HG03571 (cell line): ENCODE data around the gene SOHLH1.

Source experiments
- ATAC-seq: cut with Tn5 transposase; IDR thresholded peaks from one replicate; pipeline ENCODE4 v1.9.1; 2021; ENCODE audit not compliant: unreplicated experiment

Gene SOHLH1

DNA sequence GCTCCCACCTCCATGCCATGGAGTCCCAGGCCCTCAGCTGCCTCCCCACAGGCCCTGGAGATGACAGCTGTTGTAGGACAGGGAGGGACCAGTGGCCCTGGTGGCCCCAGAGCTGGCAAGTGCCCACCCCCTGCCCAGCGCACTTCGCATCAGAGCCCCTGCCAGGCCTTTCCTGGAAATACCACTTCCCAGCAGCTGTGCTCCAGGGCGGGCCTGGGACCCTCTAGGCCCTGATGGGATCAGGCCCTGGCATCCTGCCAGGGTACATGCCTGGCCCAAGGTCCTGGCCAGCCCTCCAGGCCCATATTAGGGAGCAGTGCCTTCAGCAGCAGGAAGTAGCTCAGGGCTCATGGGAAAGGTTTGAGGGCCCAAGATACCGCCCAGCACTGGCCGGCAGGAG lies 5.2 kb upstream of the SOHLH1 start:
- no peak for ATAC-seq

GRCh38 chr9:135703726-135704125 lies 4.4 kb upstream of the SOHLH1 start:
- ATAC-seq, result no peak

GRCh38 chr9:135701959-135702721 lies 2.9 kb upstream of the SOHLH1 start, which contains the start of gene KCNT1:
TSS of gene KCNT1 (plus strand) at chr9:135702185. CDS start at chr9:135702259, 74 bp downstream.
- ATAC-seq, result no peak

GRCh38 chr9:135701067-135701958 lies 2.0 kb upstream of the SOHLH1 start:
- ATAC-seq, result no peak

DNA sequence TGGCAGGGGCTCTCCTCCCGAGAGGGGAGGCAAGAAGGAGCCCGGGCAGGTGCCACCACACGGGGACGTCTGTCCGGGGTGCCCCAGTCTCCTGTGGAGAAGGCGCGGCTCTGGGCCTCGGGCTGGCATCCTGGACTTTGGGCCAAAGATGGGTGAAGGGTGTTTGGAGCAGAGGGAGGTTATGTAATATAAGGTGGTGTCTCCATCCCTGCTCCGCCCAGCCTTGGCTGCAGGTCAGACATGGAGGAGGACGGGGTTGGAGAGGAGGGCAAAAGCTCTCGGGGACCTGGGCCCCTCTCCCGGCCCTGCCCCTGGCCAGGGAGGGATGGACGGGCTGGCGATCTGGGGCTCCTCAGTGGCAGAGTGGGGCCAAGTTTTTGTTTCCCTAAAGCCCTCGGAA lies 1.2 kb upstream of the SOHLH1 start:
- ATAC-seq, result no peak

- no peak for ATAC-seq
These were observed 514 bp downstream of the SOHLH1 start for GRCh38 chr9:135698767-135699166.

DNA sequence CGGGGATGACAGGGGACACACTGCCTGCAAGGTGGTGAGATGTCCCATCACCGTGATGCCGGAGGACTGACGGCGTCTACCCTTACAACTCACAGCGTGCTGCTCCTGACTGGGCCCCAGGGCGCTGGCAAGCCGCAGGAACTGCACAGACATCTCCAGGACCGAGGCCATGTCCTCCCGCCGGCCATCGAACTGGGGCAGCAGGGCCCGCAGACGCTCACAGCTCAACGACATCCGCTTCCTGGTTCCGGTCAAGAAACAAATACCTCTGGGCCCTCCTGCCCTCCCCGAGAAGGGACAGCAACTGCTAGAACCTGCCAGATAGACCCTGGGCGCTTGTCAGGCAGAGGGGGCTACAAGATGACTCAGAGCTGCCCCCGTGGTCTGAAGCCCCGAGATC lies 1.0 kb downstream of the SOHLH1 start:
- no peak for ATAC-seq

GRCh38 chr9:135697226-135697625 lies 2.1 kb downstream of the SOHLH1 start:
- ATAC-seq, result no peak

DNA sequence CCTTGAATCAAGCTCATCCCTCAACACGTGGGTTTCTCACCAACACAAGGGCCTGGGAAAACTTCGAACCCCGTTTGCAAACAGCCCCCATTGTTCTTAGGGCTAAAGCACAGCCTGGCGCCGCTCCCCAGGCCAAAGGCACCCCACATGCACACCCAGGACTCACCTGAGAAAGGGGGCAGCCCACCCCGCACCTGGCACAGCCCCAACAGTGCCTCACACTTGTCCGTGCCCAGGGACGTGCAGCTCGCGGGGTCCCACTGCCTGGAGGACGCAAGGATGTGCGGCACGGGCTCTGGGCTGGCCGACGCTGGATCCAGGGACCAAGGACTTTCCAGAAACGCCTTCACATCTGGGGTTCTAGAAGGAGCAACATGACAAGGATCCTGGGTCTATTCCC lies 2.8 kb downstream of the SOHLH1 start:
- no peak for ATAC-seq

GRCh38 chr9:135695642-135696041 lies 3.6 kb downstream of the SOHLH1 start:
- ATAC-seq, result no peak

GRCh38 chr9:135695036-135695435 lies 4.2 kb downstream of the SOHLH1 start:
- ATAC-seq, result no peak

- ATAC-seq, result no peak
These were observed 4.9 kb downstream of the SOHLH1 start for GRCh38 chr9:135694414-135694813.

DNA sequence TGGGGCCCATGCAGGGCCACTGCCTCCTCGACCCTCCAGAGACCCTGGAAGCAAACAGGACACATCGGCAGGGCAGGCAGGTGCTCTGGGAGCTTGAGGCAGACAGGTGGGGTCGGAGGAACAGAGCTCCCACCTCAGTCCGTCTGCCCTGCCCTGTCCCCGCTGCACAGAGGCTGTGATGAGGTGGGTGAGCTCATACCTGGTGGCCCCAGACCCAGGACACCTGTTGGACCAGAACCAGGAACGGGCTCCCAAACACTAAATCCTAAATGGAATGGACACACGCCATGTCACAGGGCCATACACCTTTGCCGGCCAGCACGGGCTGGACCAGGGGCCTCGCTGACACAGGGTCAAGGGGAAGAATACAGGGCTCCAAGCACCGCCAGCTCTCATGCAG lies 5.5 kb downstream of the SOHLH1 start:
- no peak for ATAC-seq

GRCh38 chr9:135693265-135693664 lies 6.0 kb downstream of the SOHLH1 start:
- ATAC-seq, result no peak

DNA sequence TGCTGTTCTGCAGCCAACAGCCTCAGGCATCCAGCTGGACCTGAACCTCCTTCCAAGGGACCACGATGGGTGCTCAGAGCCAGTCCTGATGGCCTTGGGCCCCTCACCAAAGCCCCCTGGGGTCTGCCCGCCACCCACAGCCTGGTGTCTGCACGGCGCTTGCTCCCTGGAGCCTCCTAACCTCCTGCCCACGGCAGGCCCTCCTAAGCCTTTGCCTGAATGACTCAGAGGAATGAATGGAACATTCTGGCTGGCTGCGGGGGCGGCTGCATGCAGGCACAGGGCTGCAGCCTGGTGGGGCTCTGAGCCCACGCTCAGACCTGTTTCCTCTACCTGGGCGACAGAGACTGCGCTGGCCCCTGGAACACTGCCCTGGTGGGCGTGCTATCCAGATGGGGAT lies 6.9 kb downstream of the SOHLH1 start:
- ATAC-seq, result no peak

DNA sequence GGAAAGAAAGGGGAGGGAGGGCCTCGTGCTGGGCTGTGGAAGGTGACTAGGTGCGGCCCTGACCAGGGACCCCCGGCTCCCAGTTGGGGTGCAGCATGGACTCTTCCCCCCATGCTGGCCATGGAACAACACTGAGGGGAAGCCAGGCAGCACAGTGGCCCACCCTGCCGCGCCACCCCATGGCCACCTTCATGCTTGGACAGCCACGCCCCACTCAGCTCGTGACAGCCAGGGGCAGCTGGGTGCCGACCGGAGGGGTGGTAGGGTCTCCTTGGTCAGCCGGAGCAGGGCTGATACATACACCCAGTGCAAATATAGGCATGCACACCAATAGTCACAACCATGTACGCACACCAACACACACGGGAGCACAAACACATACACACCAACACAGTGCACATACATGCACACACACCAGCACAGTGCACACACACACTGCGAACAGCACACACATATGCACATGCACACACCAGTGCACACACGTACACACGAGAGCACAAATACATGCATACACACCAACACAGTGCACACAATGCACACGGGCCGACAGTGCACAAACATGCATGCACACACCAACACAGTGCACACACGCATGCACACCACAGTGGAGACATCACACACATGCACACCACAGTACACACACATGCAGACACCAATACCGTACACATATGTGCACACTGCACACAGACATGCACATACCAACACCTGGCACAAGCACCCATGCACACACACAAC lies 8.3 kb downstream of the SOHLH1 start:
- no peak for ATAC-seq

- no peak for ATAC-seq
These were observed 10.3 kb downstream of the SOHLH1 start for GRCh38 chr9:135689011-135689410.

- ATAC-seq, result no peak
These were observed 12.1 kb downstream of the SOHLH1 start for GRCh38 chr9:135687216-135687615.

DNA sequence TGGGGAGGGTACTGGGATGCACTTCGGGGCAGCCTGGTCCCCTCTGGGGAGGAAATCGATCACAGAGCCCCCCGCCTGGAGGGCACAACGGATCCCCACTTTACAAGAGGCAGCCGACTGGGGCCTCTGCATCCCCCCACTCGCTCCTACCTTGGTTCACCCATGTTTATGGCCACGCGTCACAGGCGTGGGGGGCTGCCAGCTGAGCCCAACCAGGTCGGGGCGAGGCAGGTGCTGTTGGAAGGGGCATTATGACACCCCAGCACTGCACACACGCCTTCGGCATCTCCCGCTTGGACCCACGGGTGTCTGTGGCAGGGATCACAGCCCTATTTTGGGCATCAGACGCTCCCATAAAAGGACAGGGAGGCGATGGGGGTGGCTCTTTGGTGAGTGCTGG lies 14.6 kb downstream of the SOHLH1 start:
- ATAC-seq, result no peak

GRCh38 chr9:135683401-135684034 lies 15.8 kb downstream of the SOHLH1 start:
- ATAC-seq, result no peak

DNA sequence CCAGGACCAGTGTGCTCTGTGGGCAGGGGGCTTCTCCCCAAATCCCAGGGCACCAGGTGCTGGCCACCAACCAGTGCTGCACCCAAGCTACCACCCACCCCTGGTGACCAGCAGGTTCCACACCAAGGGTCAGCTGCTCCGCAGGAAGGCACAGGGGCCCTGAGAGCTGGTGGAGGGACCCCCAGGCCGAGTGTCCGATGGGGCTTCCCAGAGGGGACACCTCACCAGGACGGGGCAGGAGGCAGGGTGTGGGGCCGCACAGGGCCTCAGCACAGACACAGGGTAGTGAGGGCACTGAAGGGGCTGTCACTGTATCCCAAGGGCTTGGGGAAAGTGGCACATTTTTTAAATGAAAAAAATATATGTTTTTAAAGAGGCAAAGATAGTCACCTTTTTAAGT lies 18.1 kb downstream of the SOHLH1 start:
- ATAC-seq, result no peak
